ENCODE data around the gene PEX14.

PEX14 gene

GRCh38 chr1:10665930-10666850 is 191.4 kb downstream of the PEX14 start:
- no peak for DNase-seq (ENCODE audit: low spot score)
- ChIA-PET POLR2A (ENCODE audit: low non-redundant PET) (interaction anchor here (0.5 kb wide), 1 partner anchor 141 kb away, joined by 3 read pairs; no protein-coding TSS in a partner anchor), CTCF (no interaction called here)
- peak overlapping the region; percentile 46 for H3K27ac ChIP-seq
- TF ChIP-seq CTCF (conservative IDR thresholded peaks at IDR 0.05; ENCODE audit: low read depth), result no peak

GRCh38 chr1:10667861-10668761 is 193.4 kb downstream of the PEX14 start:
- no peak overlapping the region for H3K27ac ChIP-seq
- CTCF ChIA-PET, result interaction anchor here (0.6 kb wide), 1 partner anchor 23 kb away, joined by 3 read pairs; no protein-coding TSS in a partner anchor
- DNase-seq (ENCODE audit: low spot score), result no peak
- POLR2A ChIA-PET (ENCODE audit: low non-redundant PET), result no interaction called here
- TF ChIP-seq CTCF (conservative IDR thresholded peaks at IDR 0.05; ENCODE audit: low read depth), result no peak

DNA sequence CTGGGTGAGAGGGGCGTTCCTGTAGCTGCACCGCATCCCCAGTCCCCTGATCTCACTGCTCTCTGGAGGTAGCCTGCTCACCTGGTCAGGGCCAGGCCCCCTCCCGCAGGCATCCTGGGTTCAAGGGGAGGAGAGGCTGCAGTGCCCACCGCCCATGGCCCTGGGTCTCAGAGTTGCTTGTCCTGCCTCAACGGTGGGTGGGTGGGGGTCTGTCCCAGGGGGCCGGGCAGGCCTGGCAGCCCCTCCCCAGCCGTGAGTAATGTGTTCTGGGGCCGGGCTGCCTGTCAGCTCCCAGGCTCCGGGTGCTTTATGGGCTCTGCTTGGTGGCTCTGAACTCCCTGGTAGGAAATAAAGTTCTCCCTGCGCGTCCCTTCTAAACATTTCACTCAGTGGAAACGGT is 194.8 kb downstream of the PEX14 start:
- POLR2A ChIA-PET (ENCODE audit: low non-redundant PET), result no interaction called here

GRCh38 chr1:10670190-10670589 is 195.4 kb downstream of the PEX14 start:
- TF ChIP-seq CTCF (conservative IDR thresholded peaks at IDR 0.05; ENCODE audit: low read depth), result no peak
- CTCF ChIA-PET, result no interaction called here
- POLR2A ChIA-PET (ENCODE audit: low non-redundant PET), result no interaction called here
- peak overlapping the region; percentile 0; the same call in 1 of the 2 replicates for H3K27ac ChIP-seq
- DNase-seq (ENCODE audit: low spot score), result no peak

More for the DNA sequence above, 194.8 kb downstream of the PEX14 start:
- CTCF ChIA-PET, result no interaction called here
- DNase-seq (ENCODE audit: low spot score), result no peak
- peak overlapping the region; percentile 0; the same call in 1 of the 2 replicates for H3K27ac ChIP-seq
- no peak for TF ChIP-seq CTCF (conservative IDR thresholded peaks at IDR 0.05; ENCODE audit: low read depth)

GRCh38 chr1:10671090-10671489 is 196.3 kb downstream of the PEX14 start:
- DNase-seq (ENCODE audit: low spot score), result no peak
- no peak for TF ChIP-seq CTCF (conservative IDR thresholded peaks at IDR 0.05; ENCODE audit: low read depth)
- peak overlapping the region; percentile 4; the same call in 1 of the 2 replicates for H3K27ac ChIP-seq
- CTCF ChIA-PET, result no interaction called here
- POLR2A ChIA-PET (ENCODE audit: low non-redundant PET), result interaction anchor here (0.7 kb wide), 1 partner anchor 387 kb away, joined by 5 read pairs; no protein-coding TSS in a partner anchor

All from RWPE1 (cell line).